NCI-H128 (cell line): ENCODE results near the gene YOD1.

Experiments used
- DNase-seq: peaks from one replicate; lab custom pipeline; 2025; ENCODE audit not compliant: unreplicated experiment; lab: John Stamatoyannopoulos, UW

Gene YOD1

GRCh38 chr1:207073906-207074820 lies 23.2 kb upstream of the YOD1 start:
- DNase-seq: no peak

- no peak for DNase-seq
These were observed 21.2 kb upstream of the YOD1 start for GRCh38 chr1:207072233-207072632.

- DNase-seq: no peak
These were observed 20.4 kb upstream of the YOD1 start for GRCh38 chr1:207071426-207071825.

GRCh38 chr1:207070811-207071210 lies 19.8 kb upstream of the YOD1 start:
- DNase-seq: no peak

DNA sequence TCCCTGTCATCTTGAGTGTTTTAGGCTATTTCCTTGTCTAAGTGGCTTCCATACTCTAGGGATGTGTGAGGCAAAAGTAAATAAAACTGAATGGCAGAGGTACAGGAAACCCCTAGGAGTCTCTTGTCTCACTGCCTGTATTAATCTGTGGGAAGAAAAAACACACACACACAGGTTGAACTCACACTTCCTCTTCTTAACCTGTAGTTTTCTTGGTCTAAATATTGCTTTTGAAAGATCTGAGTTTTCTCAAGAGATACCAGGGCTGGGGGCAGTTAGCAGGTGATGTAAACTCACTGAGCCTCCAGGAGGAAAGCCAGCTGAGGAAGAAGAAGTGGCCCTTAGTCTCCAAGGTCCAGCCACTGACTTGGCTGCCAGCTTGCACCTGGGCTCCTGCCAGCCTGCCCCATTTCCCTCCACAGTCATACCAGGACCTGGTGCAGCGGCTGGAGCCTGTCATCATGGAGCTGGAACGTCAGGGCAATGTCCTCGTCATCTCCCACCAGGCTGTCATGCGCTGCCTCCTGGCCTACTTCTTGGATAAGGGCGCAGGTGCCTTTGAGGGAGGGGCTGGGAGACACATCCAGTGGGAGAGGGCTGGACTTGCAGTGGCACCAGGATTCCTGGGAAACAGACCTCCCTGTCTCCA lies 19.0 kb upstream of the YOD1 start:
- DNase-seq: no peak

GRCh38 chr1:207069061-207069460 lies 18.1 kb upstream of the YOD1 start:
- no peak for DNase-seq

GRCh38 chr1:207067665-207068064 lies 16.7 kb upstream of the YOD1 start:
- no peak for DNase-seq

DNA sequence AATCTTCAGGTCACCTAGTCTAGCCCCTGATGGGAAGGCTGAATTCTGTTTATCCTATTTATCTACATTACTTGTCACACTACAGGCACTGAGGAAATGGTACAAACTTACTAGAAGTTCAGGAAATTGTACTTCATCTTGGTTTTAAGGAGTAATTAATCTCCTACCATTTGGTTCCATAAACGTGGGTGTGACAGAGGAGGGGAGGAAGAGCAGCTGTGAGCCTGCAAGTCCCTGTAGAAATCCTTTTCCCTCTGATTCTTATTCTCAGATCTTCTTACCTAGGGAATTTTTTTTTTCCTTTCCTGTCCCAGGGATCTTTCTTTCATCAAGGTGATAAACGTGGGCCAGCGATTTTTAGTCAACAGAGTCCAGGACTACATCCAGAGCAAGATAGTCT lies 16.2 kb upstream of the YOD1 start:
- no peak for DNase-seq

DNA sequence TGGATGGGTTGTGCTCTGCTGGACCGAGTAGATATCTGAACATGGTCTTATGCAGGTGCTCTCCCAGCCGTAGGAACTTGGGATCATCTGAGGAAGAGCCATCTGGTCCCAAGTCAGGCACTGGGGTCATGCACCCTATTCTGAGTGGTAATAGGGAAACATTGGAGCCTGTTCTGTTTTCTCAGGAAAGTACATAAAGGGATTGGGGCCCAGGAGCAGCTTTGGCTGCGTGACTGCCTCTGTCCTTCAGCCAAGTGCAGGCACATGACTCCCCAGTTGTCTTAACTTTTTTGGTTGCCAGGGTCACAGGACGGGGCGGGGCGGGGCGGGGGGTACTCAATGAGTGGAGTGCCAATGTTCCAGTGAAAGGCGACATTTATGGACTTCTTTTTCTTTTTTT lies 13.6 kb upstream of the YOD1 start:
- no peak for DNase-seq

DNA sequence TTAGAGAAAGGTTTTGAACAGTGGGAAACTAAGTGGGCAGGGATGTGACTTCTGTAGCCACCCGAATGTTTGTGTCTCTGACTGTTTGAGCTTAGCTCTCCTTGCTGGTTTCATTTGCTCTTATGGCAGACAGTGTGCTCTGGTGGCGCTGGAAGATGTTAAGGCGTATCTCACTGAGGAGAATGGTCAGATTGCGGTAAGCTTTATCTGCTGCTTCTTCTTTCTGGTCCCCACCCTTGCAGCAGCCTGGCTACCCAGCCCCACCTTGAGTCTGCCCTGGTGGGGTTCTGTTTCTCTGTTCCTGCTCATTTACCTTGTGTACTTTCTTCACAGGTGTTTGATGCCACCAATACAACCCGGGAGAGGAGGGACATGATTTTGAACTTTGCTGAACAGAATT lies 12.0 kb upstream of the YOD1 start:
- no peak for DNase-seq

GRCh38 chr1:207062058-207062457 lies 11.1 kb upstream of the YOD1 start:
- no peak for DNase-seq

DNA sequence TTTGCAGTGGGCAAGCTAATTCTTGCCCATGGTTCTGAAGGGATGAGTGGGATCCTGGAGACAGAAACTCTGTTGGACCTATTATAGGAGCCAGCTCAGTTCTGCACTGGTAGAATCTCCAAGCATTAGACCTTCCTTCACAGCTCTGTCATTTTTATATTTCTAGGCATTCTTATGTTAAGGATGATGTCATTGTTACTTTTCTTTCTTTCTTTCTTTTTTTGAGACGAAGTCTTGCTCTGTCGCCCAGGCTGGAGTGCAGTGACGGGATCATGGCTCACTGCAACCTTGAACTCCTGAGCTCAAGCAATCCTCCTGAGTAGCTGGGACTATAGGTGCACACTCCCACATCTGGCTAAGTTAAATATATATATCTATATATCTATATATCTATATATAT lies 9.6 kb upstream of the YOD1 start:
- no peak for DNase-seq

GRCh38 chr1:207059881-207060280 lies 8.9 kb upstream of the YOD1 start:
- no peak for DNase-seq

GRCh38 chr1:207058878-207059867 lies 8.2 kb upstream of the YOD1 start:
- DNase-seq: peak; percentile 91

GRCh38 chr1:207058252-207058651 lies 7.2 kb upstream of the YOD1 start:
- DNase-seq: no peak

DNA sequence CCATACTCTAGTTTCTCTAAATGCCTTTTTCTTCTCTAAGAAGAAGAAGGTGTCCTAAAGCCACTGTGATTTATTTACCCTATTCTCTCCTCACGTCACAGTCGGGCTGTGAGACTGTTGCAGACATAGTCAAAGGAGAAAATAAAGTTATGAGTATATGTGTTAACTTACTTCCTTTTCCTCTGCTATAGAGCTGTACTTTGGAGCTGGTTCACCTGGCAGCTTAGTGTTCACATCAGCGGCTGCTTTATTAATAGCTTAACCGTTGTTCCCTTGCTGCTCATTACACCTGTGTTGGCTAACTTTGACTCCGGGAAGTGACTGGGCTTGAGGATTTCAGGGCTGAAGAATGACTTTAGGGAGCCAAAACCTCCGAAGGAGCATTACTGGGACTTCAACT lies 5.7 kb upstream of the YOD1 start:
- no peak for DNase-seq

- no peak for DNase-seq
These were observed 4.5 kb upstream of the YOD1 start for GRCh38 chr1:207055386-207056001.

DNA sequence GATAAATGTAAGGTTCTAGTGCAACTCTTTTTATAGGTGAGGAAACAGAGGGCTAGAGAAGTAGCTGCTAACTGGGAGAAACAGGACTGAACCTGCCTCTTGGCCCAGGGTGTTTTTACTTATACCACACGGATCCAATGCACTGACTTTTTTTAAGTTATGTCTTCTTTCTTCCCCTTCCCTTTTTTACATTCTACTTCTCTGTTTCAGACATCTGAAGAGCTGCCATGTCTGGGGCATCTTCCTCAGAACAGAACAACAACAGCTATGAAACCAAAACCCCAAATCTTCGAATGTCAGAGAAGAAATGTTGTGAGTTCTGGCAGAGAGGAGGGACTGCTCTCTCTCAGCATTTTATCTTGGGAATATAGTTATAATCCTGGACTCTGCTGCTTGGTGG lies 3.5 kb upstream of the YOD1 start:
- DNase-seq: no peak

DNA sequence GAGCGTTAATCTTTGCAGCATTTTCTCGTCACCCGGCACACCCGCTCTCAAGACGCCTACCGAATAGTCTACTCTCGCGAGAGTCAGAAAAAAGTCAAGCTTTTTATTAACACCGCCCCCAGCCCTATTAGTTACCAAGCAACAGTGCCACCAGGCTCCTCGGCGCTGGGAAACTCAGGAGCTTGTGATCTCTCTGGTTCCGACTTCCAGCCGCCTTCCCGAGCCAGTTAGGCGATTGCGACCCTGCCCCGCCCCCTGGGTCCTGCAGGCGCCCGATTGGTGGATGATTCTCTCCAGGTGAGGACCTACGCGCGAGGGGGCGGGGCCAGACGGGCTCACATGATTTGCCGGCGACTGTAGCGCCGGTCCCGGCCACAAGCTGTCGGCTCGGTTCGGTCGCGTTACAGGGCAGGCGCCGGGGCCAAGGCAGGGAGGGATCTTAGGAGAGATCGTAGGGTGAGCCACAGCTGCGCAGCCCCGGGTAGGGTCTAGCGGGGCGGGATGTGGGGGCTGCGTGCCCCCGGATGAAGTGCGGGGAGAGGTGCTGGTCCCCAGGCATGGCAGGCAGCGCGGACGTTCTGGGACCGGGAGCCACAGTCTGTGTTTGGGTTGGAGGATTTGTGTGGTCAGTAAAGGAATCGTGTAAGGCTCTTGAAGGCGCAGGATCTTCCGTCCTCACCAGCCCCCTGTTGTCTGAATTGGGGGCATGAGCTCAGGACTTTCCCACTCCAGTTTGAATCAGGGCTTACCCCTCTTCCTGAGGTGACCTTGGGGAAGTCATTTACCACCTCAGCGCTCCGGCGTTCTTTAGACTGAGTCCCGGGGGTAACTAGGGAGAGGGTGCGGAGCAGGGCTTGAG lies 2.1 kb upstream of the YOD1 start, which contains the start of gene PFKFB2:
PFKFB2 (plus strand) TSS at position 365 of the 859 bp plus-strand sequence. CDS start 1,443 bp downstream, outside the sequence.
- DNase-seq: peak; percentile 99
